Subcutaneous adipose tissue (tissue), 4 donors: ENCODE measurements around the gene APLP2. TPM values are rescaled to one million over a fixed set of nuclear protein-coding genes. Genes with fewer than 3 reads are reported as not detected.

Experiments
- CTCF ChIP-seq: fragments of 450-650 bp; IDR thresholded peaks from one replicate; pipeline ENCODE4 v1.5.1; 2016; ENCODE audit warnings: low read depth, mild to moderate bottlenecking, control low read depth, antibody characterized with exemption, moderate library complexity
- total RNA-seq, 4 donors: library from RNA; depleted of rRNA; stranded (reverse); fragments of >200 nt; gene quantifications; one replicate each; pipeline ENCODE4 v1.1.0, GENCODE V29; 2016

Gene APLP2
- total RNA-seq, 4 donors from 2014 or later, result 292 to 926 (median 434) TPM

GRCh38 chr11:130089674-130090073 lies 20.0 kb downstream of the APLP2 start:
- TF ChIP-seq CTCF, result no peak

GRCh38 chr11:130092661-130093060 lies 23.0 kb downstream of the APLP2 start:
- TF ChIP-seq CTCF, result no peak

GRCh38 chr11:130094614-130095013 lies 24.9 kb downstream of the APLP2 start:
- TF ChIP-seq CTCF, result no peak

GRCh38 chr11:130095326-130095725 lies 25.6 kb downstream of the APLP2 start:
- TF ChIP-seq CTCF, result no peak

- no peak for TF ChIP-seq CTCF
Measured at GRCh38 chr11:130096042-130096441, 26.3 kb downstream of the APLP2 start.

- no peak for TF ChIP-seq CTCF
Measured at GRCh38 chr11:130096823-130097222, 27.1 kb downstream of the APLP2 start.

GRCh38 chr11:130097285-130097684 lies 27.6 kb downstream of the APLP2 start:
- TF ChIP-seq CTCF, result no peak

GRCh38 chr11:130099356-130099755 lies 29.7 kb downstream of the APLP2 start:
- TF ChIP-seq CTCF, result no peak
